T follicular helper cell (primary cell): ENCODE data around the gene CRYBB1.

Experiments
- DNase-seq: peaks from one replicate; pipeline ENCODE4 v3.0.0-alpha.2; 2020; ENCODE audit warnings: low read depth
- total RNA-seq, 2 experiments: gene quantifications; one replicate each; lab custom pipeline; 2026; lab: John Stamatoyannopoulos, UW

The CRYBB1 gene
- total RNA-seq = 0 reads per million in 2 experiments

GRCh38 chr22:26617271-26618199, at the start of gene CRYBB1:
CRYBB1 (minus strand) TSS chr22:26618027; CDS start chr22:26616319, 1,708 bp downstream.
- DNase-seq = no peak

- no peak for DNase-seq
These were observed 49.3 kb upstream of the CRYBB1 start for GRCh38 chr22:26667140-26667539.

- DNase-seq = no peak
These were observed 48.0 kb upstream of the CRYBB1 start for GRCh38 chr22:26665813-26666231.

- DNase-seq = no peak
These were observed 45.6 kb upstream of the CRYBB1 start for GRCh38 chr22:26663374-26663923.

DNA sequence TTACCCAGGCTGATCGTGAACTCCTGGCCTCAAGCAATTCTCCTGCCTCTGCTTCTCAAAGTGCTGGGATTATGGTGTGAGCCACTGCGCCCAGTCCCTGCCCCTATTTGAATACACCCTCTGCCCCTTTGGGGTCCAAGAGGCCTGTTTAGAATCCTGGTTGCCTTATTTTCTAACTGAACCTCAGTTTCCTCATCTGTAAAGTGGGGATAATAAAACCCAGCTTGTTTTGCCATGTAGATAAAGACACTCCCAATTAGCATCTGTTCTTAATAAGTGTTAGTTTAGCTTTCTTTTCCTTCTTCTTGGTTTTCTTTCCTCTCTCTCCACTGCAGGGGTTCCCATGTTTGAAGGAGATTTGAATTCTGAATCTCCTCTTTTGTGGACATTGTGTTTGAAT, 44.3 kb upstream of the CRYBB1 start:
- DNase-seq = no peak

DNA sequence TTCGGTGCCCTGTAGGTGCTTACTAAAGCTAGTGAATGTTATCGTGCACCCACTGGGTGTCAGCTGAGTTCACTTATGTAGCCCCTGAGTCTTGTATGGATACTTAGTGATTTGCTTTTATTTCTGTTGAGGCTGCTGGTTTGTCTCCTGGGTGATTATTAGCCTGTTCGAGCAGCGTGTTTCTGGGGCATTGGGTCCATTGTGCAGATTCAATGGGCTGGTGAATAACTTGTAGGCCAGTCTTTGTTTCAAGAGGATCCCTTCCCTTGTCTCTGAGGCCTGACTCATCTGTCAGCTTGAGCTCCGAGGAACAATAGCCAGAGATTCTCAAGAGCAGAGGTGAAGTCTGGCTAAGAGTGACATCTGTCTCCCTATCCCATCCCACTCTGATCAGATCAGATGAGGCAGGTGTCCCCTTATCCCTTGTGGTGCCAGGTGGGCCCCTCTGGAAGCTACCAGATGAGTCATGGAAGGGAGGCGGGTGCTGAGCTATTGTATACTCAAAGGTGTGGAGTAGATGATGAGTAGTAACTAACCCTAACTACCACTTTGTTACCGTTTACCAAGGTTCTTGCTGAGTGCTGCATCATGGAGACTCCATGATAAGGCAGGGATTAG, 43.2 kb upstream of the CRYBB1 start:
- DNase-seq = no peak

DNA sequence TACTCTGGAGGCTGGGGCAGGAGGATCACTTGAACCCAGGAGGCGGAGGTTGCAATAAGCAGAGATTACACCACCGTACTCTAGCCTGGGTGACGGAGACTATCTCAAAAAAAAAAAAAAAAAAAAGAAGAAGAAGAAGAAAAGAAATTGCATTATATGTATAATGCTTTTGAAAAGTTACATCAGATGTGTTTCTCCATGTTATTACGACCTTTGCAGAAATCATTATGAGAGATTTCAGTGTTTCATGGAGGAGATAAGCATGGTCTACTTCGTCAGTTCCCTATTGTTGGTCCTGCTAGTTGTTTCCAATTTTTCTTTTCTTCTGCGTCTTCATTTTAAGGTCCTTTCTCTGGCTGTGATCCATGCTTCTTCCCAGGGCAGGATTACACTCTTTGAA, 42.5 kb upstream of the CRYBB1 start:
- no peak for DNase-seq

DNA sequence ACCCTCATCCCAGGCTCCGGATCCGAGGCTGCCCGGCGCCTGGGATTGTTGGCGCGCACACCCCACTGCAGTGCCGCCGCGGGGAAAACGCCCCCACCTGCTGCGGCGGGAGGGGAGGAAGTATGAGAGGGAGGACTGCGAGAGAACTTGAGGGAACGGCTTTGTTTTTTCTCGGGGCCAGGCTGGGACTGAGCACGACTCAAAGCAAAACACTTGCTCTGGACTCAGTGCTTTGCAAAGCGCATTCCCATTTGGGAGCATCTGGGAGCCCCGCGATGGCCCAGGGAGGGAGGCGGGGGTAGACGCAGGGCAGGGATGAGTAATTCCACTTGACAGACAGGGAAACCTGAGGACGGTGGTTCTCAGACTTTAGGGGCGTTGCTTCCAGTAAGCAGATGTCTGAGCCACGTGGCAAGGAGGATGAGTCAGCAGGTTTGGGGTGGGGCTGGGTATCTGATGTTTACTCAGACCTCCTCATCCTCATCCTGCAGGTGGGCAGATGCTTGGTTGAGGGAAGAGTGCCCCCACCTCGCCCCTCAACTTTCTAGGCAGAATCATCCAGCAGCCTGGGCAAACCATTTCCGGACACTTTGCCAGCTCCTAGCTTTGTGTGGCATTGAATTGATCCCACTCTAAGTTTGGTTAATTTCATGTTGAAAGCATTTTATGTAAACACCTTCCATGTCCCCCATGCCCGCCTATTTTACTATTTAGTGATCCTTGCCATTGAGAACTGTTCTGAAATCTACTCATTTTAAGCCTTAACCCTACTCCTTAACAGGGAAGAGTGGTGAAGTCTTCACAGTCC, 41.0 kb upstream of the CRYBB1 start:
- DNase-seq = peak; percentile 66

GRCh38 chr22:26658161-26658560, 40.3 kb upstream of the CRYBB1 start:
- no peak for DNase-seq

- peak; percentile 53 for DNase-seq
These were observed 39.3 kb upstream of the CRYBB1 start, which contains the start of gene MIAT for GRCh38 chr22:26656891-26657851. MIAT (plus strand) TSS chr22:26657588.

- DNase-seq = no peak
These were observed 34.0 kb upstream of the CRYBB1 start for GRCh38 chr22:26651815-26652214.

- no peak for DNase-seq
These were observed 33.0 kb upstream of the CRYBB1 start for GRCh38 chr22:26650722-26651421.

DNA sequence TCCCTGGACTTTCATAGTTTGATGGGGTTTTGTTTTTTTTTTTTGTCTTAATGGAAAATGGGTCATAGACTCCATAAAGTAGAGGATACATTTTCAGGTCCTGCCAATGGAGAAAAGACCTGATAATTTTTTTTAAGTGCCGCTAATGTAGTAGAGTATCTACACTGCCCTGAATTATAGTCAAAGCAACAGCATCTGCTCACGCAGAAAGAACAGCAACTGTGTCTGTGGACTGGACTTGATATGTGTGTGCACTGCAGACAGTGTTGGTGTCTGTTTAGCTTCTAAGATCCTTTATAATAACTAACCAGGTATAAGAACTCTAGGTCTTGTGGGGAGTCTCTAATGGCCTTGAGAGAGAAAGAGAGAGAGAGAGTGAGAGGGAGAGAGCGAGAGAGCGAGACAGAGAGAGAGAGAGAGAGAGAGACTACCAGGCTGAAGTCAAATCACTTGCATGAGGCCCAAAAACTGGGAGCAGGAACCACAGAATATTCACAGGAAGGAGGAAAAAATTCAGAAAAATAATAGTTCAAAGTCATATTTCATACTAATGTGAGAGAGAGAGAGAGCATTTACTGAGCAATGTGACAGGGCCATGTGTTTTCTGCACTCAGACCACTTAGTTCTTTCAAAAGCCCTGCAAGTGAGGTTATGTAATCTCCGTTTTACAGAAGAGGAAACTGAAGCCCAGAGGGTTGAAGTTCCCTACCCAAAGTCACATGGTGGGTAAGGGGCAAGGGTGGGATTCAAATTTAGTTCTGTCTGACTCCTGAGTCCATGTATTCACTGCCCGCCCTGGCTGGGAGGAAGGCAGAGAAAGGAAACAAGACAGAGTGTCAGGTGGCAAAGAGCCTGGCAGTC, 30.9 kb upstream of the CRYBB1 start:
- no peak for DNase-seq

- DNase-seq = no peak
These were observed 30.2 kb upstream of the CRYBB1 start for GRCh38 chr22:26648011-26648497.

- no peak for DNase-seq
These were observed 28.3 kb upstream of the CRYBB1 start for GRCh38 chr22:26646158-26646557.

DNA sequence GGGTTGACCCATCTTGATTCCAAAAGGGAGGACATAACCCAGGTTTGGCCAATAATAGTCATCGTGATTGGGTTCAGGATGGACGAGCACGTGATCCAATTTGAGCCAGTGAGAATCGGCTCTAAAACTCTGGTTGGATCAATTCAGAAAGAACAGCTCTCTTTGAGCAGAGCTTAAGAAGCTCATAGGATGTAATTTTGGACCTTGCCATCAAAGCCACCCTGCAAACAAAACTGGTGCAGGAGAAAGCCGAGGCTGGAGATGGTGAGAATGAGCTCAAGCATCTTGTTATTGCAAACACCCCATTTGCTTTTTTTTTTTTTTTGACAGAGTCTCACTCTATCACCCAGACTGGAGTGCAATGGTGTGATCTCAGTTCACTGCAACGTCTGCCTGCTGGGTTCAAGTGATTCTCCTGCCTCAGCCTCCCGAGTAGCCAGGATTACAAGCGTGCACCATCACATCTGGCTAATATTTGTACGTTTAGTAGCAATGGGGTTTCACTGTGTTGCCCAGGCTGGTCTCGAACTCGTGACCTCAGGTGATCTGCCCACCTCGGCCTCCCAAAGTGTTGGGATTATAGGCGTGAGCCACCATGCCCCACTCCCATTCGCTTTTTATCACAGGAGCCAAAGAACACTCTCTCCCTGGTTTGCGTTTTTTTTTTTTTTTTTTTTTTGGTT, 25.7 kb upstream of the CRYBB1 start:
- no peak for DNase-seq

DNA sequence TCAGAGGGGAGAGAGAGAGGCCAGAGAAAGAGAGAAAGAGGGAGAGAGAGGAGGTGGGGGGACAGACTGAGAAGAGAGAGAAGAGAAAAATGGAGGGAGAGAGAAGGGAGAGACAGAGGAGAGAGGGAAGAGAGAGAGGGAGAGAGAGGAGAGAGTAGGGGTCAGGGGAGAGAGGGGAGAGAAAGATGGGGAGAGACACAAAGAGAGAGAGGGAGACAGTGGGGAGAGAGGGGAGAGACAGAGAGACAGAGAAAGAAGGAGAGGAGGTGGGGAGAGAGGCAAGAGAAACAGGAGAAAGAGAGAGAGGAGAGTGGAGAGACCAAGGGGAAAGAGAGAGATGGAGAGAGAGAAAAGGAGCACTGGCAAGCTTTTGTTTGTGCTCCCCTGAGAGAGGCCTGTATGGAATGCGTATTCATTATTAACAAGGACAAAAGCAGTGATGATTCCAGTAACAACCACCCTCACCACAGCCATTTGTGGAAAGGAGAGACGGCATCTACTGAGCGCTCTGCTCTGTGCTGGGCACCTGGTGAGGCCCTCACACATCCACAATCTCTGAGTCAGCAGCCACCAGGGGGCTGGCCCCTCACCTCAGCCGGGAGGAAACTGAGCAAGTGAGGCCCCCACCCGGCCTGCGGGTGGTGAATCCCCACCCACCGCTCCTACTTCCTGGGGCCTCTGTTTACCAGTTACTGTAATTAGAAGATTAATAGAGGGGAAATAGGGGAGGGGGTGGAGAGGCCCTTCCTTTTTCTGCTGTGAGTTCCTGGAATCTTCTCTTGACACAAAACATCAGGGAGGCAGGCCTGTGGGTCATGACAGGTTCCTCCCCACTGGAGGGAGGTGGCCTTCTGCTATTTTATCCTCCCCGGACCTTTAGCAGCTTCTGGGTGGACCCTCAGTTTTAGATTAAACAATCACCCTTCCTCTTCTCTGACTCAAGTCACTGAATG, 24.9 kb upstream of the CRYBB1 start:
- DNase-seq = peak; percentile 36
